Astrocyte of the cerebellum (primary cell): Measurements from ENCODE around the gene CUX1.

ENCODE experiments used
- DNase-seq: peaks from one replicate; pipeline ENCODE4 v3.0.0-alpha.2; 2011; ENCODE audit warnings: low read depth
- H3K4me3 ChIP-seq: 2 replicates; pipeline ENCODE4 v1.5.1; 2011; ENCODE audit warnings: mild to moderate bottlenecking, low read depth, low read length, moderate library complexity
- in situ Hi-C: cut with HindIII; loops from 2 replicates; pipeline ENCODE4 v1.10.0; 2017; ENCODE audit warnings: low sequenced_read_pairs
- TF ChIP-seq, protein P1 (sequence below): IDR thresholded peaks from 2 replicates; pipeline ENCODE4 v1.5.1; 2012; ENCODE audit warnings: low read length, low read depth, moderate library complexity, mild to moderate bottlenecking; ENCODE audit errors: missing control alignments

CUX1 gene

GRCh38 chr7:101937717-101938514 lies 120.5 kb downstream of the CUX1 start:
- no peak overlapping the region for H3K4me3 ChIP-seq
- in situ Hi-C loops, result loop anchor here (5.0 kb wide), 1 partner anchor 41 kb away; no protein-coding TSS in a partner anchor
- TF ChIP-seq, protein P1, sequence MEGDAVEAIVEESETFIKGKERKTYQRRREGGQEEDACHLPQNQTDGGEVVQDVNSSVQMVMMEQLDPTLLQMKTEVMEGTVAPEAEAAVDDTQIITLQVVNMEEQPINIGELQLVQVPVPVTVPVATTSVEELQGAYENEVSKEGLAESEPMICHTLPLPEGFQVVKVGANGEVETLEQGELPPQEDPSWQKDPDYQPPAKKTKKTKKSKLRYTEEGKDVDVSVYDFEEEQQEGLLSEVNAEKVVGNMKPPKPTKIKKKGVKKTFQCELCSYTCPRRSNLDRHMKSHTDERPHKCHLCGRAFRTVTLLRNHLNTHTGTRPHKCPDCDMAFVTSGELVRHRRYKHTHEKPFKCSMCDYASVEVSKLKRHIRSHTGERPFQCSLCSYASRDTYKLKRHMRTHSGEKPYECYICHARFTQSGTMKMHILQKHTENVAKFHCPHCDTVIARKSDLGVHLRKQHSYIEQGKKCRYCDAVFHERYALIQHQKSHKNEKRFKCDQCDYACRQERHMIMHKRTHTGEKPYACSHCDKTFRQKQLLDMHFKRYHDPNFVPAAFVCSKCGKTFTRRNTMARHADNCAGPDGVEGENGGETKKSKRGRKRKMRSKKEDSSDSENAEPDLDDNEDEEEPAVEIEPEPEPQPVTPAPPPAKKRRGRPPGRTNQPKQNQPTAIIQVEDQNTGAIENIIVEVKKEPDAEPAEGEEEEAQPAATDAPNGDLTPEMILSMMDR, result no peak
- no peak for DNase-seq

DNA sequence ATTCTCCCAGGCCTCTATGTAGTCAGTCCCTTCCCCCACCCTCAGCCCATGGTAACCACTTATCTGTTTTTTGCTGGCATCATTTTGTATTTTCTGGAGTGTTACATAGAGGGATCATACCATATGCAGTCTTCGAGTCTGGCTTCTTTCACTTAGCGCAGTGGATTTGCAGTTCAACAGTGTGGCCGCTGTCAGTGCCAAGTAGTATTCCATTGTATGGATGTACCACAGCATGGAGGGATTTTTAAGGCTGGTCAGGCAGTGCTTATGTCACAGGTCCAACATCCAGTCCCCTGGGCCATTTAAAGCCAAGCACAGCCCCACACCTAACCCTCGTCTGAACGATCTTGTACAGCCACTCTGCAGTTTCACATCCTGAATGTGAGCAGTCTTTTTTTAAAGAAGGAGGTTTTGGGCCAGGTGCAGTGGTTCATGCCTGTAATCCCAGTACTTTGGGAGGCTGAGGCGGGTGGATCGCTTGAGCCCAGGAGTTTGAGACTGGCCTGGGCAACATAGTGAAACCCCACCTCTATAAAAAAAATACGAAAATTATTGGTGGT lies 121.8 kb downstream of the CUX1 start:
- TF ChIP-seq, protein P1, result no peak
- H3K4me3 ChIP-seq, result no peak overlapping the region
- in situ Hi-C loops, result loop anchor here (5.0 kb wide), 1 partner anchor 42 kb away; no protein-coding TSS in a partner anchor
- no peak for DNase-seq

DNA sequence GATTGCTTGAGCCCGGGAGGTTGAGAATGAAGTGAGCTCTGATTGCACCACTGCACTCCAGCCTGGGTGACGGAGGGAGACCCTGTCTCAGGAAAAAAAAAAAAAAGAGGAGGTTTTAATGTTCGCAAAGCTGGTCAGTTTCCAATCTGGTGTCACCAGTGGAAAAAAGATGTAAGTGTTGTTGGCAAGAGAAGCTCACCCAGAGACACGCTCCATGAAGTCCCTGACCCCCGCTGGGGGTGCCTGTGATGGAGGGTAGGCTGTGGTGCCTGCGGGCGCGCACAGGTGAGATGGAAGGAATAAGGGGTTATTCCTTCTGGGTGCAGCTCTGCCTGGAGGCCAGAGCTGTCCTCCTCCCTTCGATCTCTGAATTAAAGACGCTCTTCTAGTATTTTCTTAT lies 122.7 kb downstream of the CUX1 start:
- no peak for DNase-seq
- no peak overlapping the region for H3K4me3 ChIP-seq
- in situ Hi-C loops, result no loop called here
- TF ChIP-seq, protein P1, result no peak

DNA sequence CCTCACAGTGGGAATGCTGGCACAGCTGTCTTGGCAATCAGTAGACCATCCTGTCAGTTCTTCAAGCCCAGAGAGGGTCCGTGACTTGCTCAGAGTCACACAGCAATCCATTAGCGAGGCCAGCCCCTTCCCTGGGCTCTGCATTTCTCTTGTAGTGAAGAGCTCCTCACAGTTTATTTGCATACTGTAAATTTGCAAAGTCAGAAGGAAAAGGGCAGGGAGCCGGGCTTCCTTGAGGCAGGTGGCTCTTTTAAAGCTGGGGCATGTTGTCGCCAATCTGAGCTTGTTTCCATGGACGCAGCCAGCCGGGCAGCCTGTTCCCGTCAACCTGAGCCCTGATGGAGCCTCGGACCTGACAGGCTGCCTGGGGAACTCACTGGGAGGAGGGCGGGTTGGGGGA lies 123.4 kb downstream of the CUX1 start:
- in situ Hi-C loops, result no loop called here
- TF ChIP-seq, protein P1, result no peak
- no peak overlapping the region for H3K4me3 ChIP-seq
- no peak for DNase-seq

- in situ Hi-C loops, result no loop called here
Measured at GRCh38 chr7:101941481-101942383, 124.3 kb downstream of the CUX1 start.

GRCh38 chr7:101942603-101943210 lies 125.3 kb downstream of the CUX1 start:
- in situ Hi-C loops, result no loop called here
- no peak for DNase-seq
- TF ChIP-seq, protein P1, result no peak

More at GRCh38 chr7:101941481-101942383, 124.3 kb downstream of the CUX1 start:
- peak; percentile 40 for DNase-seq
- no peak overlapping the region for H3K4me3 ChIP-seq
- TF ChIP-seq, protein P1, result no peak

More at GRCh38 chr7:101942603-101943210, 125.3 kb downstream of the CUX1 start:
- H3K4me3 ChIP-seq, result no peak overlapping the region
